Small intestine (tissue), 7 donors: ENCODE results near the gene LTBR. TPM values are rescaled to one million over a fixed set of nuclear protein-coding genes. Genes with fewer than 3 reads are reported as not detected.
A peak's percentile ranks its signal among the peaks of the same experiment; 100 is the strongest.

ENCODE experiments used
- DNase-seq, 2 donors: peaks; one replicate each; pipeline versions ENCODE4 v3.0.0 to v3.0.0-alpha.2; 2013
- FAIRE-seq: peaks from 2 replicates; lab custom pipeline; 2012; peaks lifted over from hg19 to GRCh38; lab: Jason Lieb, UNC
- H3K27ac ChIP-seq, 3 donors: one replicate each; pipeline ENCODE4 v1.5.1; 2013; ENCODE audit warnings: low read length in 2 of 3, mild to moderate bottlenecking in 2 of 3, control low read depth in 1 of 3, inconsistent platforms in 1 of 3, low read depth in 1 of 3, moderate library complexity in 1 of 3
- H3K27me3 ChIP-seq, 3 donors: one replicate each; pipeline ENCODE4 v1.6.1; 2013; ENCODE audit warnings: low read length in 3 of 3, inconsistent platforms in 1 of 3; ENCODE audit not compliant: control insufficient read depth in 3 of 3, insufficient read depth in 3 of 3
- H3K36me3 ChIP-seq, 3 donors: one replicate each; pipeline ENCODE4 v1.6.1; 2013; ENCODE audit warnings: low read length in 3 of 3, inconsistent platforms in 1 of 3, low read depth in 1 of 3, mild to moderate bottlenecking in 1 of 3, moderate library complexity in 1 of 3; ENCODE audit not compliant: control insufficient read depth in 3 of 3, insufficient read depth in 2 of 3
- H3K4me1 ChIP-seq, 3 donors: one replicate each; pipeline ENCODE4 v1.6.1; 2013; ENCODE audit warnings: low read length in 2 of 3, inconsistent platforms in 1 of 3, low read depth in 1 of 3, mild to moderate bottlenecking in 1 of 3, moderate library complexity in 1 of 3; ENCODE audit not compliant: control insufficient read depth in 3 of 3, insufficient read depth in 2 of 3
- H3K4me3 ChIP-seq, 3 donors: one replicate each; pipeline ENCODE4 v1.5.1; 2013; ENCODE audit warnings: low read length in 3 of 3, control low read depth in 1 of 3, inconsistent platforms in 1 of 3, low read depth in 1 of 3, mild to moderate bottlenecking in 1 of 3, moderate library complexity in 1 of 3
- H3K9me3 ChIP-seq, 2 donors: one replicate each; pipeline ENCODE4 v1.6.1; 2013; ENCODE audit warnings: low read depth in 1 of 2, low read length in 1 of 2; ENCODE audit not compliant: control insufficient read depth in 2 of 2, insufficient read depth in 1 of 2
- WGBS, 3 donors: extraction: QIAGEN DNeasy Blood & Tissue Kit; methylation state at CpG; one replicate each; pipeline ENCODE4 v1.1.7; 2013; 5-methylcytosine and 5-hydroxymethylcytosine counted together
- polyA plus RNA-seq, 4 donors: library from polyadenylated mRNA; stranded (reverse) in 3 of 4; unstranded in 1 of 4; fragments of 200-250 nt in 3 of 4; fragments of 120-200 nt in 1 of 4; gene quantifications; one replicate each; pipeline versions ENCODE4 v1.2.1 to v1.2.3, GENCODE V29; 2013
- donor health status: healthy with polysubstance abuse.
- donor health status: control.
- donor health status: control.
- donor health status: Bipolar disorder and iron deficiency.
- donor health status: healthy.

LTBR gene
- polyA plus RNA-seq, 4 donors: 56.5 to 137 (median 73.2) TPM

- FAIRE-seq (no peak), DNase-seq (no peak)
- 87 to 90% (median 89%) methylated on average over 9 of the region's 9 CpGs for WGBS, 3 donors
- Histone ChIP-seq H3K4me1 (peaks cover 3 to 16% (median 4%) of the 10 kb centered on the region in 3 donors), H3K36me3 (peaks cover 0 to 4% (median 0%) of the 10 kb centered on the region in 3 donors), H3K27me3 (no peaks in the 10 kb centered on the region), H3K9me3 (no peaks in the 10 kb centered on the region), H3K27ac (peak overlapping the region in 1 of 3 donors; percentile 12), H3K4me3 (no peak overlapping the region)
Measured at GRCh38 chr12:6368906-6369525, 14.9 kb upstream of the LTBR start.

GRCh38 chr12:6369916-6370575 is 13.9 kb upstream of the LTBR start:
- DNase-seq (no peak), FAIRE-seq (no peak)
- Histone ChIP-seq H3K27ac (no peak overlapping the region), H3K4me3 (no peak overlapping the region), H3K4me1 (peaks cover 3 to 22% (median 4%) of the 10 kb centered on the region in 3 donors), H3K9me3 (no peaks in the 10 kb centered on the region), H3K27me3 (no peaks in the 10 kb centered on the region), H3K36me3 (peaks cover 0 to 7% (median 0%) of the 10 kb centered on the region in 3 donors)
- 81 to 88% (median 84%) methylated on average over 9 of the region's 9 CpGs for WGBS, 3 donors

DNA sequence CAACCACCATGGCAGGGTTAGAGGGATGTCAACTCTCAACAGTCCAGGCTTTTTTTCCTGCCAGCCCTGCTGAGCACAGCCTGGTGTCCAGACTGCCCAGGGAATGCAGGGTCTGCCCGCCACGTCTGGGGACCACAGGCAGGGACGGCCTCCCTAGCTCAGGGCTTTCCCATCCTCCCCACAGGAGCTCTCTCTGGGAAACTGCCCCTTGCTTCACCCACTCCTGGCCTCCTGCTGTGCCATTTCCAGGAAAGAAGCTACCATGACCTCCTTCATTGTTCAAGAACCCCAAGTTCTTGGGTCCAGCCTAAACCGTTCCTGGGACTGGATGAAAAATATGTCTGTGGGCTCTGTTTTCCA is 13.4 kb upstream of the LTBR start:
- H3K4me1 ChIP-seq: peaks cover 3 to 27% (median 4%) of the 10 kb centered on the region in 3 donors
- 60 to 86% (median 86%) methylated on average over 4 of the region's 4 CpGs for WGBS, 3 donors
- no peak overlapping the region for H3K4me3 ChIP-seq
- no peaks in the 10 kb centered on the region for H3K27me3 ChIP-seq
- FAIRE-seq: no peak
- peaks cover 0 to 7% (median 0%) of the 10 kb centered on the region in 3 donors for H3K36me3 ChIP-seq
- no peaks in the 10 kb centered on the region for H3K9me3 ChIP-seq
- peak overlapping the region; percentile 24 to 74 (median 49) for H3K27ac ChIP-seq
- DNase-seq: no peak

DNA sequence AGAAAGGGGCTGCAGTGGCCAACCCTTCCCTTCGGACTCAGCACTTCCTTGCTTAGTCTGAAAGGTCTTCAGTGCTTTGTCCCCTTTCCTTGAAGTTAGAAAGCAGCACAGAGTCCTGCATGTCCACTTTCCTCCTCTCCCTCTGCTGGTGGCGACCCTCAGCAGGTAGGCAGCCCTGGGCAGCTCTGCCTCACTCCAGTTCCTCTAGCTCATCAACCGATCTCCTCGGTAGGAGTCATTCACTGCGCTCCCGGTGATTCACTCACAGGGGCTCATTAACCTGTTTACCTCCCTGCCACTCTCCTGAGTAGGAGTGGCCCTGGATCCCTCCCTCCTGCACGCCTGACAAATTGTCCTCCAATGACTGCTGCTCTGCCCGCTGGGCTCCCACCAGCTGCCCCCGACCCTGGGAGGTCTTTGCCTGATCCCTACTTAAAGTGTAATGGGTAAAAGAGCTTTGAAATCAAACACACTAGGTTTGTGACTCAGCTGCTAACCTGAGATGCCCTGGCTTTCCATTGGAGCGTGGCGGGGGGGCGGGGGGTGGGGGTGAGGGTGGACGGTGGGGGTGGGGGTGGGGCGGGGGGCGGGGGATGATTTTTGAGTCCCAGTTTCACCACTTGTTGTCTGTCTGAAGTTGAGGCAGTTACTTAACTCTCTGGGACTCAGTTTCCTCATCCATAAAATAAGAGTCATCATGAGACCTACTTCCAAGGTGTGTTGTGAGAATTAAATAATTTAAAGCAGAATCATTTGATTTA is 12.8 kb upstream of the LTBR start:
- Histone ChIP-seq H3K27ac (peak overlapping the region; percentile 24 to 74 (median 49)), H3K9me3 (no peaks in the 10 kb centered on the region), H3K4me3 (no peak overlapping the region), H3K36me3 (peaks cover 0 to 7% (median 0%) of the 10 kb centered on the region in 3 donors), H3K27me3 (no peaks in the 10 kb centered on the region), H3K4me1 (peaks cover 4 to 34% (median 6%) of the 10 kb centered on the region in 3 donors)
- DNase-seq (peak; percentile 87), FAIRE-seq (no peak)
- 15 to 43% (median 31%) methylated on average over 14 to 15 of the region's 15 CpGs for WGBS, 3 donors

GRCh38 chr12:6372403-6373003 is 11.5 kb upstream of the LTBR start:
- H3K27me3 ChIP-seq: no peaks in the 10 kb centered on the region
- FAIRE-seq (no peak), DNase-seq (no peak)
- H3K36me3 ChIP-seq: peaks cover 0 to 7% (median 0%) of the 10 kb centered on the region in 3 donors
- H3K9me3 ChIP-seq: no peaks in the 10 kb centered on the region
- peak overlapping the region in 1 of 3 donors; percentile 2 for H3K4me3 ChIP-seq
- peak overlapping the region; percentile 42 to 87 (median 42) for H3K27ac ChIP-seq
- 13 to 37% (median 29%) methylated on average over 8 of the region's 8 CpGs for WGBS, 3 donors
- H3K4me1 ChIP-seq: peaks cover 9 to 47% (median 9%) of the 10 kb centered on the region in 3 donors

DNA sequence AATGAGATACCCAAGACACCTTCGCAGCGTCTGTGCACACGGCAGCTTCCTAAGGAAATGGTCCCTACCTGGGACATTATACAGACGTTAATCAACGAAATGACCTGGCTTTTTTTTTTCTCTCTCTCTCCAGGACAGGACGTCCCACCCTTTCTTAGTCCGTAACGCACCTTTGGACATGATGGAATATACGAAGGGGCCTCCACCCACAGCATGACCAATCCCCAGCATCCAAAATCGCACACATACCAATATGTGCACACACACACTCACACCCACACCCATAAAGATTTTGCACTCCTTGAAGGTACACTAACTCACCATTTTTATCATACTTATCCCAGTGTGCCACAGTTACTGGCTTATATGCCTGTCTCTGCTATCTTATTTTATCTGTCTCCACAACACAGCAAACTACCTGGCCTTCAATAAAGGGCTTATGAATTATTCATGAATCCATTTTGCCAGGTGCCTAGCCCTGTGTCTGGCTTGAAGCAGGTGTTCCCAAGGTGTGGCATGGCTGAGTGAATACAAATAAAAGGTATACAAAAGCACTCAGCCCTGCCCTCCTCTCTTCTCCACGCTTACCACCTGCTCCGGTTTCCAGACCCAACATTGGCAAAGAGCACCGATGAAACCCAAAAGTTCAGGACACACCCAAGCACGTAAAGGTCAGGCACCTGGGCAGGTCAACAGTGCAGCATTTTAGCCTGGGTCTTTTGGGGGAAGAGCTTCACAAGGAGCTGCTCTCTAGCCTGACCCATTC is 10.8 kb upstream of the LTBR start:
- no peaks in the 10 kb centered on the region for H3K9me3 ChIP-seq
- H3K36me3 ChIP-seq: peaks cover 0 to 7% (median 0%) of the 10 kb centered on the region in 3 donors
- DNase-seq (peak in 1 of 2 donors; percentile 79), FAIRE-seq (no peak)
- peak overlapping the region; percentile 42 to 87 (median 42) for H3K27ac ChIP-seq
- H3K4me3 ChIP-seq: peak overlapping the region in 1 of 3 donors; percentile 58
- no peaks in the 10 kb centered on the region for H3K27me3 ChIP-seq
- 22 to 64% (median 41%) methylated on average over 14 of the region's 14 CpGs for WGBS, 3 donors
- H3K4me1 ChIP-seq: peaks cover 9 to 51% (median 9%) of the 10 kb centered on the region in 3 donors

GRCh38 chr12:6374028-6374785 is 9.8 kb upstream of the LTBR start:
- DNase-seq (no peak), FAIRE-seq (no peak)
- Histone ChIP-seq H3K4me1 (peaks cover 9 to 53% (median 9%) of the 10 kb centered on the region in 3 donors), H3K9me3 (no peaks in the 10 kb centered on the region), H3K4me3 (peak overlapping the region; percentile 2 to 58 (median 18)), H3K27ac (peak overlapping the region in 1 of 3 donors; percentile 87), H3K36me3 (peaks cover 0 to 7% (median 0%) of the 10 kb centered on the region in 3 donors), H3K27me3 (no peaks in the 10 kb centered on the region)
- 85 to 92% (median 87%) methylated on average over 23 to 24 of the region's 24 CpGs for whole genome bisulfite sequencing, 3 donors
